ENCODE data around the gene PHAF1.
A peak's percentile ranks its signal among the peaks of the same experiment; 100 is the strongest.

The PHAF1 gene

GRCh38 chr16:67155295-67156142 is 45.8 kb downstream of the PHAF1 start:
- no peak overlapping the region for H3K27ac ChIP-seq (ENCODE audit: poor library complexity, severe bottlenecking)
- no peaks in the 10 kb centered on the region for H3K36me3 ChIP-seq (ENCODE audit: low read depth)
- no peaks in the 10 kb centered on the region for H3K4me1 ChIP-seq (ENCODE audit: insufficient read depth, poor library complexity, severe bottlenecking)
- ATAC-seq (ENCODE audit: low read depth), result peak; percentile 59
- TF ChIP-seq, protein P1, sequence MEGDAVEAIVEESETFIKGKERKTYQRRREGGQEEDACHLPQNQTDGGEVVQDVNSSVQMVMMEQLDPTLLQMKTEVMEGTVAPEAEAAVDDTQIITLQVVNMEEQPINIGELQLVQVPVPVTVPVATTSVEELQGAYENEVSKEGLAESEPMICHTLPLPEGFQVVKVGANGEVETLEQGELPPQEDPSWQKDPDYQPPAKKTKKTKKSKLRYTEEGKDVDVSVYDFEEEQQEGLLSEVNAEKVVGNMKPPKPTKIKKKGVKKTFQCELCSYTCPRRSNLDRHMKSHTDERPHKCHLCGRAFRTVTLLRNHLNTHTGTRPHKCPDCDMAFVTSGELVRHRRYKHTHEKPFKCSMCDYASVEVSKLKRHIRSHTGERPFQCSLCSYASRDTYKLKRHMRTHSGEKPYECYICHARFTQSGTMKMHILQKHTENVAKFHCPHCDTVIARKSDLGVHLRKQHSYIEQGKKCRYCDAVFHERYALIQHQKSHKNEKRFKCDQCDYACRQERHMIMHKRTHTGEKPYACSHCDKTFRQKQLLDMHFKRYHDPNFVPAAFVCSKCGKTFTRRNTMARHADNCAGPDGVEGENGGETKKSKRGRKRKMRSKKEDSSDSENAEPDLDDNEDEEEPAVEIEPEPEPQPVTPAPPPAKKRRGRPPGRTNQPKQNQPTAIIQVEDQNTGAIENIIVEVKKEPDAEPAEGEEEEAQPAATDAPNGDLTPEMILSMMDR (IDR thresholded peaks at IDR 0.05; ENCODE audit: poor library complexity, severe bottlenecking), result peak; percentile 98
- H3K27me3 ChIP-seq (ENCODE audit: insufficient read depth, poor library complexity, severe bottlenecking), result no peaks in the 10 kb centered on the region
- H3K9me3 ChIP-seq (ENCODE audit: severe bottlenecking), result no peaks in the 10 kb centered on the region
- DNase-seq (ENCODE audit: low spot score), result peak; percentile 55
- no peak overlapping the region for H3K4me3 ChIP-seq (ENCODE audit: severe bottlenecking)

- H3K4me1 ChIP-seq (ENCODE audit: insufficient read depth, poor library complexity, severe bottlenecking), result no peaks in the 10 kb centered on the region
- TF ChIP-seq, protein P1 (IDR thresholded peaks at IDR 0.05; ENCODE audit: poor library complexity, severe bottlenecking), result no peak
Measured at GRCh38 chr16:67156143-67156844, 46.6 kb downstream of the PHAF1 start.

DNA sequence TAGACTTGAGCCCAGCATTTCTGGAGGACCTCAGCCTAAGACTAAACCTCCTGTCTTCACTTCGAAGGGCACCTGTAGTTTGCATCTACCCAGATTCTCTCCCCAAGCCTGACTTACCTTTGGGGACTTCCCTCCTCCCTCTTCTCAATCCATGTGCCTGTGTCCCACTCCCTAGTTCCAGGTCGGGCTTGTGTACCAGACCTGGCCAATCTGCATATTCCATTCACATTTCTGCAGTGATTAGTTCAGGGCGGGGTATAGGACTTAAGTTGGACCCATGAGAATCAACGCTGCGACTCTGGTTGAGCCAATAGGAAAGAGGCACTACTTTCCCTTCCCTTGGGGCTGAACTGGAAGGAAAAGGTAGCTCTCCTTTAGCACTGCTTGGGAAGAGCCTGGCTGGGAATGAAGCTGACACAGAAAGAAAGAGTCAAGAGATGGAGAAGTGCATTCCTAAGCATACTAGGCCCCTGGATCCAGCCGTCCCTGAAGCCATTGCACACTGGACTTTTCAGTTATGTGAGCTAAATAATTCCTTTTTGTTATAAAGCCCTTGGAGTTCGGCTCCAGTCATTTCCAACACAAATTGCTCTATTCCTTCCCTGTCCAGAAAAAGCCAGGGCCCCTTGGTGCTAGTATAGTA is 47.5 kb downstream of the PHAF1 start:
- TF ChIP-seq, protein P1 (IDR thresholded peaks at IDR 0.05; ENCODE audit: poor library complexity, severe bottlenecking), result no peak

More at GRCh38 chr16:67156143-67156844, 46.6 kb downstream of the PHAF1 start:
- H3K36me3 ChIP-seq (ENCODE audit: low read depth), result no peaks in the 10 kb centered on the region
- H3K9me3 ChIP-seq (ENCODE audit: severe bottlenecking), result no peaks in the 10 kb centered on the region
- no peak overlapping the region for H3K4me3 ChIP-seq (ENCODE audit: severe bottlenecking)
- H3K27ac ChIP-seq (ENCODE audit: poor library complexity, severe bottlenecking), result no peak overlapping the region
- no peak for ATAC-seq (ENCODE audit: low read depth)
- peak; percentile 49 for DNase-seq (ENCODE audit: low spot score)
- no peaks in the 10 kb centered on the region for H3K27me3 ChIP-seq (ENCODE audit: insufficient read depth, poor library complexity, severe bottlenecking)

DNA sequence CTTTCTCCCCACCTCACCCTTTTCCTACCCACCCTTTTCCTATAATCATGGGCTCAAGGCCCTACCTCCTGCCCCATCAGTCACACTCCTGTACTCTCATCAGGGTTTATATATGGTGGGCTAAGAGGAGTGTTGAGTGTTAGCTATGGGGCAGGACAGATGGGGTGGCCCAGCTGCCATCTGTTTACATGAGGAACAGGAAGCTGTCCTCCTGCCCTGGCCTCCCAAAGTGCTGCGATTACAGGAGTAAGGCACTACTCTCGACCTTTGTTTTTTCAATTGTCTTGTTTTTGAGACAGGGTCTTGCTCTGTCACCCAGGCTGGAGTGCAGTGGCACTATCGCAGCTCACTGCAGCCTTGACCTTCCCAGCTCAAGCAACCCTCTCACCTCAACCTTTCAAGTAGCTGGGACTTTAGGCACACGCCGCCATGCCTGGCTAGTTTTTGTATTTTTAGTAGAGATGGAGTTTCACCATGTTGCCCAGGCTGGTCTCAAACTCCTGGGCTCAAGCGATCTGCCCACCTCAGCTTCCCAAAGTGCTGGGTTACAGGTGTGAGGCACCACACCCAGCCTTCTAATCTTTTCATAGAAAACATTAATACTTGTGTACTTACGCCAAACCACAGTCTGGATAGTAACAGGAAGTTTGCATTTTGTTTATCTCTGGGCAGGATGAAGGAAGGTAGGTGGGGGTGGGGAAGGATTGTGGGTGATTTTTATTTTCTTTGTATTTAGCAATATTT is 48.3 kb downstream of the PHAF1 start:
- no peaks in the 10 kb centered on the region for H3K4me1 ChIP-seq (ENCODE audit: insufficient read depth, poor library complexity, severe bottlenecking)
- no peak overlapping the region for H3K27ac ChIP-seq (ENCODE audit: poor library complexity, severe bottlenecking)
- TF ChIP-seq, protein P1 (IDR thresholded peaks at IDR 0.05; ENCODE audit: poor library complexity, severe bottlenecking), result no peak
- H3K4me3 ChIP-seq (ENCODE audit: severe bottlenecking), result no peak overlapping the region
- ATAC-seq (ENCODE audit: low read depth) (no peak), DNase-seq (ENCODE audit: low spot score) (no peak)
- H3K27me3 ChIP-seq (ENCODE audit: insufficient read depth, poor library complexity, severe bottlenecking), result no peaks in the 10 kb centered on the region
- no peaks in the 10 kb centered on the region for H3K36me3 ChIP-seq (ENCODE audit: low read depth)
- H3K9me3 ChIP-seq (ENCODE audit: severe bottlenecking), result no peaks in the 10 kb centered on the region

More for the DNA sequence above, 47.5 kb downstream of the PHAF1 start:
- no peak overlapping the region for H3K27ac ChIP-seq (ENCODE audit: poor library complexity, severe bottlenecking)
- DNase-seq (ENCODE audit: low spot score) (no peak), ATAC-seq (ENCODE audit: low read depth) (no peak)
- no peaks in the 10 kb centered on the region for H3K27me3 ChIP-seq (ENCODE audit: insufficient read depth, poor library complexity, severe bottlenecking)
- H3K36me3 ChIP-seq (ENCODE audit: low read depth), result no peaks in the 10 kb centered on the region
- no peak overlapping the region for H3K4me3 ChIP-seq (ENCODE audit: severe bottlenecking)
- no peaks in the 10 kb centered on the region for H3K9me3 ChIP-seq (ENCODE audit: severe bottlenecking)
- H3K4me1 ChIP-seq (ENCODE audit: insufficient read depth, poor library complexity, severe bottlenecking), result no peaks in the 10 kb centered on the region
